Measurements from ENCODE around the gene COLQ.

COLQ gene

GRCh38 chr3:15519096-15519495 is 2.4 kb downstream of the COLQ start:
- DNase-seq: no peak

- no peak for DNase-seq
These were observed 6.7 kb downstream of the COLQ start for GRCh38 chr3:15514663-15515340.

- DNase-seq: no peak
These were observed 7.5 kb downstream of the COLQ start for GRCh38 chr3:15513810-15514662.

- DNase-seq: no peak
These were observed 8.4 kb downstream of the COLQ start for GRCh38 chr3:15513116-15513515.

GRCh38 chr3:15512166-15512565 is 9.3 kb downstream of the COLQ start:
- DNase-seq: no peak

- DNase-seq: no peak
These were observed 10.3 kb downstream of the COLQ start for GRCh38 chr3:15511156-15511555.

GRCh38 chr3:15510493-15510892 is 11.0 kb downstream of the COLQ start:
- no peak for DNase-seq

GRCh38 chr3:15506571-15506970 is 14.9 kb downstream of the COLQ start:
- no peak for DNase-seq

GRCh38 chr3:15505479-15506165 is 15.9 kb downstream of the COLQ start:
- no peak for DNase-seq

- DNase-seq: no peak
These were observed 18.9 kb downstream of the COLQ start for GRCh38 chr3:15502616-15503015.

- no peak for DNase-seq
These were observed 20.4 kb downstream of the COLQ start for GRCh38 chr3:15501126-15501525.

GRCh38 chr3:15500107-15500724 is 21.3 kb downstream of the COLQ start:
- peak; percentile 11 for DNase-seq

GRCh38 chr3:15499536-15499935 is 22.0 kb downstream of the COLQ start:
- DNase-seq: no peak

GRCh38 chr3:15498431-15499214 is 22.9 kb downstream of the COLQ start:
- DNase-seq: no peak

- DNase-seq: no peak
These were observed 23.5 kb downstream of the COLQ start for GRCh38 chr3:15497964-15498363.

GRCh38 chr3:15496341-15496664 is 25.2 kb downstream of the COLQ start:
- no peak for DNase-seq

- no peak for DNase-seq
These were observed 25.8 kb downstream of the COLQ start for GRCh38 chr3:15495461-15496340.

- DNase-seq: no peak
These were observed 28.1 kb downstream of the COLQ start for GRCh38 chr3:15493436-15493835.

GRCh38 chr3:15492847-15493360 is 28.6 kb downstream of the COLQ start:
- DNase-seq: no peak

- DNase-seq: no peak
These were observed 30.4 kb downstream of the COLQ start for GRCh38 chr3:15491143-15491542.

GRCh38 chr3:15490158-15490557 is 31.3 kb downstream of the COLQ start:
- no peak for DNase-seq
